Thymus (tissue), 11 donors: ENCODE measurements around the gene GRPEL1. TPM values are rescaled to one million over a fixed set of nuclear protein-coding genes. Genes with fewer than 3 reads are reported as not detected.

Experiments used
- DNase-seq, 9 donors: peaks; one replicate each; pipeline ENCODE4 v3.0.0-alpha.2; 2013; ENCODE audit warnings: low spot score in 9 of 9, low read depth in 6 of 9, missing footprints in 1 of 9
- H3K27ac ChIP-seq, 2 donors: one replicate each; pipeline ENCODE4 v1.5.1; 2013; ENCODE audit warnings: control low read depth in 1 of 2, low read depth in 1 of 2, low read length in 1 of 2, mild to moderate bottlenecking in 1 of 2, moderate library complexity in 1 of 2
- H3K27me3 ChIP-seq, 2 donors: one replicate each; pipeline ENCODE4 v1.5.1; 2013; ENCODE audit warnings: low read length in 1 of 2; ENCODE audit not compliant: control insufficient read depth in 2 of 2, insufficient read depth in 1 of 2
- H3K36me3 ChIP-seq, 2 donors: one replicate each; pipeline ENCODE4 v1.5.1; 2013; ENCODE audit warnings: low read length in 1 of 2, mild to moderate bottlenecking in 1 of 2, moderate library complexity in 1 of 2; ENCODE audit not compliant: control insufficient read depth in 2 of 2, insufficient read depth in 2 of 2
- H3K4me1 ChIP-seq, 2 donors: one replicate each; pipeline ENCODE4 v1.5.1; 2013; ENCODE audit warnings: low read length in 2 of 2; ENCODE audit not compliant: control insufficient read depth in 2 of 2, insufficient read depth in 2 of 2
- H3K4me3 ChIP-seq, 2 donors: one replicate each; pipeline ENCODE4 v1.5.1; 2013; ENCODE audit warnings: low read length in 2 of 2, control low read depth in 1 of 2, mild to moderate bottlenecking in 1 of 2
- H3K9me3 ChIP-seq, 2 donors: one replicate each; pipeline ENCODE4 v1.5.1; 2013; ENCODE audit warnings: low read length in 1 of 2, mild to moderate bottlenecking in 1 of 2; ENCODE audit not compliant: control insufficient read depth in 2 of 2, insufficient read depth in 1 of 2
- WGBS: extraction: QIAGEN DNeasy Blood & Tissue Kit; methylation state at CpG from one replicate; pipeline ENCODE4 v1.1.7; 2013; 5-methylcytosine and 5-hydroxymethylcytosine counted together
- polyA plus RNA-seq: library from polyadenylated mRNA; stranded (reverse); fragments of 200-250 nt; gene quantifications from one replicate; pipeline ENCODE4 v1.2.3, GENCODE V29; 2013
- total RNA-seq: library from RNA; stranded (reverse); fragments of 120-200 nt; gene quantifications from one replicate; pipeline ENCODE4 v1.2.4, GENCODE V29; 2013
- donor health status: healthy.

Gene GRPEL1
- total and polyA plus RNA-seq, 2 donors, result 20.4 to 29.7 TPM

- WGBS, result over 99% methylated on average over 9 of the region's 9 CpGs
- no peaks in the 10 kb centered on the region for H3K9me3 ChIP-seq
- DNase-seq, result no peak
- no peak overlapping the region for H3K4me3 ChIP-seq
- H3K4me1 ChIP-seq, result no peaks in the 10 kb centered on the region
- H3K36me3 ChIP-seq, result peaks cover 59 to 67% of the 10 kb centered on the region in 2 donors
- no peak overlapping the region for H3K27ac ChIP-seq
- no peaks in the 10 kb centered on the region for H3K27me3 ChIP-seq
Observed at GRCh38 chr4:7018281-7018680, 49.6 kb downstream of the GRPEL1 start.

GRCh38 chr4:7017446-7018048, 50.3 kb downstream of the GRPEL1 start:
- H3K27me3 ChIP-seq, result no peaks in the 10 kb centered on the region
- H3K36me3 ChIP-seq, result peaks cover 62 to 68% of the 10 kb centered on the region in 2 donors
- WGBS, result 98% methylated on average over 6 of the region's 6 CpGs
- no peak for DNase-seq
- H3K27ac ChIP-seq, result no peak overlapping the region
- H3K9me3 ChIP-seq, result no peaks in the 10 kb centered on the region
- no peak overlapping the region for H3K4me3 ChIP-seq
- H3K4me1 ChIP-seq, result no peaks in the 10 kb centered on the region

GRCh38 chr4:7016512-7016911, 51.4 kb downstream of the GRPEL1 start:
- Histone ChIP-seq H3K27me3 (no peaks in the 10 kb centered on the region), H3K27ac (no peak overlapping the region), H3K9me3 (no peaks in the 10 kb centered on the region), H3K4me1 (no peaks in the 10 kb centered on the region), H3K36me3 (peaks cover 53 to 62% of the 10 kb centered on the region in 2 donors), H3K4me3 (no peak overlapping the region)
- DNase-seq, result no peak
- WGBS, result 97% methylated on average over 6 of the region's 6 CpGs

GRCh38 chr4:7016086-7016485, 51.8 kb downstream of the GRPEL1 start:
- no peak overlapping the region for H3K4me3 ChIP-seq
- H3K4me1 ChIP-seq, result no peaks in the 10 kb centered on the region
- no peak overlapping the region for H3K27ac ChIP-seq
- 86% methylated on average over 11 of the region's 11 CpGs for WGBS
- no peak for DNase-seq
- no peaks in the 10 kb centered on the region for H3K9me3 ChIP-seq
- H3K27me3 ChIP-seq, result no peaks in the 10 kb centered on the region
- H3K36me3 ChIP-seq, result peaks cover 55 to 62% of the 10 kb centered on the region in 2 donors

GRCh38 chr4:7015383-7016035, 52.4 kb downstream of the GRPEL1 start:
- H3K9me3 ChIP-seq, result no peaks in the 10 kb centered on the region
- H3K4me3 ChIP-seq, result no peak overlapping the region
- DNase-seq, result no peak
- no peaks in the 10 kb centered on the region for H3K27me3 ChIP-seq
- H3K27ac ChIP-seq, result no peak overlapping the region
- peaks cover 61 to 63% of the 10 kb centered on the region in 2 donors for H3K36me3 ChIP-seq
- WGBS, result 93% methylated on average over 12 of the region's 12 CpGs
- no peaks in the 10 kb centered on the region for H3K4me1 ChIP-seq

GRCh38 chr4:7014815-7015214, 53.0 kb downstream of the GRPEL1 start:
- Histone ChIP-seq H3K4me1 (no peaks in the 10 kb centered on the region), H3K4me3 (no peak overlapping the region), H3K9me3 (no peaks in the 10 kb centered on the region), H3K36me3 (peaks cover 63 to 67% of the 10 kb centered on the region in 2 donors), H3K27ac (no peak overlapping the region), H3K27me3 (no peaks in the 10 kb centered on the region)
- WGBS, result 98% methylated on average over 12 of the region's 12 CpGs
- no peak for DNase-seq

- no peaks in the 10 kb centered on the region for H3K27me3 ChIP-seq
- H3K9me3 ChIP-seq, result no peaks in the 10 kb centered on the region
- H3K36me3 ChIP-seq, result peaks cover 64 to 68% of the 10 kb centered on the region in 2 donors
- H3K4me3 ChIP-seq, result no peak overlapping the region
- WGBS, result 98% methylated on average over 11 of the region's 11 CpGs
- H3K4me1 ChIP-seq, result no peaks in the 10 kb centered on the region
- no peak overlapping the region for H3K27ac ChIP-seq
- no peak for DNase-seq
Observed at GRCh38 chr4:7013175-7013574, 54.7 kb downstream of the GRPEL1 start.

GRCh38 chr4:7009564-7009963, 58.3 kb downstream of the GRPEL1 start:
- Histone ChIP-seq H3K27me3 (no peaks in the 10 kb centered on the region), H3K4me1 (no peaks in the 10 kb centered on the region), H3K27ac (no peak overlapping the region), H3K4me3 (no peak overlapping the region), H3K36me3 (peaks cover 44 to 54% of the 10 kb centered on the region in 2 donors), H3K9me3 (no peaks in the 10 kb centered on the region)
- DNase-seq, result no peak
- 99% methylated on average over 5 of the region's 5 CpGs for WGBS
